HG03558 (cell line): ENCODE results near the gene LRRK2.
"Not testable (repeated sequence)": the region's sequence is repeated elsewhere in the genome, so short reads cannot be mapped to it uniquely, and the experiment has no call there.

Source experiments
- ATAC-seq: cut with Tn5 transposase; IDR thresholded peaks from one replicate; pipeline ENCODE4 v1.9.1; 2021; ENCODE audit warnings: moderate number of reproducible peaks; ENCODE audit not compliant: unreplicated experiment; ENCODE audit errors: extremely low read depth

LRRK2 gene

DNA sequence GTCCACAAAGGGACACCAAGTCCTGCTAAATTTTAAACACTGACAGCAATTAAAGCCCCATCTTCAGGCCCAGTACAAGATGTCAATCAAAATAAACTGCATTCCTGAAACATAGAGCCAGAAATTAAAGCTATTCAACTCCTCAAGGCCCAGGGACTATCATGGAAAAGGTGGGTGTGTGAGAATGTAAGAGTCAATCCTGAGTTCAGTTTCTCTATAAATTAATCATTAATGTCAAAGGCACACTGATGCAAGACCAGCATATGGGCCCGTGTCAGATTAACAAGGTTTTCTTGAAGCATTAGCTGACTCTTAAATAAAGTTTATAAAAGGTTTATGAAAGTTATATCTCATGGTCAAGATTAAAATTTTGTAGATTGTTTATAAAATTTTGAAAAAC, 13.6 kb upstream of the LRRK2 start:
- ATAC-seq = not testable (repeated sequence)

DNA sequence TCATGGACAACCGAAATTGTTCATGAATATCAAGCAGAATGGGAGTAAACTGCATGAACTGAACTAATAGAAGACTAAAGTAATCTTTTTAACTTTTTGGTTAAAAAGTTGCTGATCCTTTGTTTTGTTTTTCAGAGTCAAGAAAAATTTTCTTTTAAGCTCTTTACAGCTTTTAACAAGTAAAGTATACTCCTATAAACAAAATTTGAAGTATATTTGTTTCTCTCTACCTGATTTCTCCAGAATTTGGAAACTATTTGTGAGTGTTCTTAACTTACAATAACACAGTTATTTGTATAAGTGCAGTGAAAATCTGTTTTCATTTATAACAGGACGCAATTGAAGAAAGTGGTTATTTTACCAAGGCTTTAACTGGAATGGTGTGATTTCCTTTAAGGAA, 12.2 kb upstream of the LRRK2 start:
- no peak for ATAC-seq

DNA sequence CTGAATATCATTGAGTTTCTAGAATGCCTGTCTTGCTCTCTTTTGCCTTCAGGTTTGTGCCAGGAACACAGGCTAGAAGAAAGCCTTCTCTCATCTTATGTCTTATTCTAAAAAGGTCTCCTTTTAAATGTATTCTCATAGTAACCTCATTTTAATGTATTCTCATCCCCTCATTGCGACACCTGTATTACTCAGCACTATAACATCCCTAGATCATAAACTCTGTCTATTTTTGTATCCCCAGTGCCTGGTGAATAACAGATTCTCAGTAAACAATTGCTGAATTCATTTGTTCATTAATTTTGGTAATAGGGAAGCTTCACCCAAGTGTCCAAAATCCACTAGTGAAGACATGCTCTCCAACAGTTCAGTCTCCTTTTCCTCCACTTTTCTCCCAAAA, 8.8 kb upstream of the LRRK2 start:
- no peak for ATAC-seq

DNA sequence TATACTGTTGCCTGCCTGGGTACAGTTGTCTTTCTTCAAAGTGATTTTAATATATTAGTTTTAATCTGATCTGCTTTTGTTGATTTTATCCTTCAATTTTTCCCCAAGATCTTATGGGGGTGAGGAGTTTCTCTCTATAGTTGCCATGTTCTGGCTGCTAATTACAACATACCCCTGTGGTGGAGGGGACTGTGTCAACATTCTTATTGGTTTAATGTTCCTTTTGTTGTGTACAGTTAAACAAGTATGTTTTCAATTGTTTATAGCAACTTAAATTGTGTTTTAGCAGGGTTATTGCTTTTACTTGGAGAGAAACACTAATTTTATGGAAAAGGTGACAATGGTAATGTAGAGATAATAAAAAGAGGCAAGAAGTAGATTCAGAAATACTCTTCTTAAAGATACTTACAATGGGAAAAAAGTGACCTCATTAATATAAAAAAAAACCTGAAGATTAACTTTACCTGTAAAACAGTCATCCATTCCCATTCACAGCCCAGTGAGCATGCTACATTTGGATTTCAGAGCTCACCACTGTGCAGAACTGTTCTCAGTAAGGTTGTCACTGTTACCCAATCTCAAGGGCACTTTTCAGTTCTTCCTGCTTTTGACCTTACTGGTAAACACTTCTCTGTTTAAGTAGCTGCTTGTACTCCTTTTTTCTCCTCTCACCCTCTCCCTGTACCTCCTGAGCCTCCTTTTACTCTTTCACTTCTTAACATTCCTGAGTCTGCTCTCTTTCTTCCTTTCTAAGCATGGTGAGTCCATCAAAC, 8.1 kb upstream of the LRRK2 start:
- ATAC-seq = no peak

DNA sequence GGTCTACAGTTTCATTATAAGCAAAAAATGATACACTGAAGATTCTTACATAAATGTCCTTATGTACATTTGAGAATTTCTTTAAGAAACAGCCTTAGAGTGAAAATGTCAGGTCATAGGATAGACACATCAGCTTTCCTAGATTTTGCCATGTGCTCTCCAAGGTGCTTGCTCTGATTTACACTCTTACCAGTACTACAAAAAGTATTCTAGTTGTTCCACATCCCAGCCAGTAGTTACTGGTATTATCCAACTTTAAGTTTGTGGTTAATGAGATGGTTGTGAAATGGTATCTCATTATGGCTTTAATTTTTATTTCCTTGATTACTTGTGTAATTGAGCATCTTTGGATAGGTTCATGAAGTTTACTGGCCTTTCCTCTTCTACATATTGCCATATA, 5.0 kb upstream of the LRRK2 start:
- no peak for ATAC-seq

DNA sequence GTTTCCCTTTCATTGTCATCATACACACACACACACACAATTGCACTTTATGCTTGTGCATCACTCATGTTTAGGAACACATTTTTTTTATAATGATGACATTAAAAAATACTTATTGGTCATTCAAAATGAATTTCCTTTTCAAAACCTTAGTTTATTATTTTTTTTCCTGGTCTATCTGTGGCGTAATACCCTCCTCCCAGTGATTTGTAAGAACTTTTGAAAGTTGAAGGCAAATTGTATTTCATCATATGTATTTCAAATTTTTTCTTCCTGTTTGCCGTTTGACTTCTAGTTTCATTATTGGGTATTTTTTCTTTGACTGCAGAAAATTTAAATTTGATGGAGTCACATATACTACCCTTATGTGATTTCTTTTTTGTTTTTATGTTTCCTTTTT, 2.5 kb upstream of the LRRK2 start:
- no peak for ATAC-seq

DNA sequence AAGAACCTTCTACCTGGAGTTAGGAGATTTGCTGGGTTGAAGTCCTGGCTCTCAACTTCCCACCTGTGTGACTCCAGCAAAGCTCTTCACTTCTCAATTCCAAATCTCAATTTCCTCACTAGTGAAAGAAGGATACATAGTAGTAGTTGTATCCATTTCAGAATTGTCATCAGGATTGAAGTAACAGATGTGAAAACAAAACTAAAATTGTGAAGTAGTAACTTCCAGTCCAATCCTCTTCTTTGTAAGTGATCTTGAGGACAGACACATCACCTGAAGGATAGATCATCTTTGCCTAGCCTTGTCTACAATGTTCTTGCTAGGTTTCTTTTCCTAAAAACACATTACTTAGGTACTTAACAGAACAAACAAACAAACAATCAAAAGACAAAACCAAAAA, 1.2 kb upstream of the LRRK2 start:
- ATAC-seq = no peak

DNA sequence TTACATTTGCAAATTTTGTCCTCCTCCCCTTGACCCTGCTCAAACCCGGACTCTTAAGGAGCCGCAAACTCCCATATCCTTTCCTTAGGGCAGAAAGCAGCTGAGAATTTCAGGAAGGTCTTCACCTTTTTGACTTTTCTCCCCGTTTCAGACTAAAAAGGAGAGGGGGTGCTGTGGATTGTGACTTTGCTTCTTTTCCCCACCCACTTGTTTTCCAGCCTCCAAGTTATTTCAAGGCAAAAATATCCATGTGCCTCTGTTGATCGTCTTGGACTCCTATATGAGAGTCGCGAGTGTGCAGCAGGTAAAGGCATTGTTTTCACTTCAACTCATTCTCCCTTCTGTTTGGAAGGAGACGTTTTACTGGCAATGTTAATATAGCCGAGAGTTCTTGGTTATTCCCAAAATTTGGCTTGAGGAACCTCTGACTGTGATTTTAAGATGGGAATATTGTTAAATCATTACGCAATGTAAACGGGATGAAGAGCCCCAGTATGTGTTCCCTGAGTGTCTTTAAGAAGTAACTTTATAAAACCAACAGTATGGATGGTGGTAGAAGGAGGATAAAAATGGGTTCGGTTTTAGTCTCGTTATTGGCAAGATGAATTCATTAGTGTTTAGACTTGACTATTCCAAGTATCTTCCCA, 663 bp downstream of the LRRK2 start:
- no peak for ATAC-seq

DNA sequence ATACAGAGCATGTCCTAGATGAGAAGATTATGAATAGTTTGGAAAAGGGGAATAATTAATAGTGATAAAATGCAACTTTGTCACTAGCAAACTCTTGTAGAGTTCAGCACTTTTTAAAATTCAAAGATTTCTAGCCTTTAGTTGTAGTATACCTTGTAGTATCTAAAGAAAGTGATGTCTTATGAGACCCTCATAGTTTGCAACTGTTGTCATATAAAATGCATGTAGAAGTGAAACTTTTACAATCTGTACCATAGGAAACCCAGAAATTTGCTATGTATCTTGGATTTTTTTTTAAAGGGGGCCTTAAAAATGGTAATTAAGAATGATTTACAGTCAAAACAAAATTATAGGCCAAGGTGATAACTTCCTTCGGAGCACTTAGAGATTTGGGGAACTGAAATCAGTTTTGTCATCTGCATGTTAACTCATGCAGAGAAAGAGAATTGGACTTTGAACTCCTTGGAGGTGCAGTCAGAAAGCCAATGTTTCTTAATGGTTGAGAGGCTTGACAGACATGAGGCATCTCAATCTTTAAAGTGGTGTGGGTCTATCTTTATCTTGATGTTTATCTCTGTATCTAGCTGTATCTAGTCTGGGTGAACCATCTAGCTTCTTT, 1.3 kb downstream of the LRRK2 start:
- peak; percentile 69 for ATAC-seq

DNA sequence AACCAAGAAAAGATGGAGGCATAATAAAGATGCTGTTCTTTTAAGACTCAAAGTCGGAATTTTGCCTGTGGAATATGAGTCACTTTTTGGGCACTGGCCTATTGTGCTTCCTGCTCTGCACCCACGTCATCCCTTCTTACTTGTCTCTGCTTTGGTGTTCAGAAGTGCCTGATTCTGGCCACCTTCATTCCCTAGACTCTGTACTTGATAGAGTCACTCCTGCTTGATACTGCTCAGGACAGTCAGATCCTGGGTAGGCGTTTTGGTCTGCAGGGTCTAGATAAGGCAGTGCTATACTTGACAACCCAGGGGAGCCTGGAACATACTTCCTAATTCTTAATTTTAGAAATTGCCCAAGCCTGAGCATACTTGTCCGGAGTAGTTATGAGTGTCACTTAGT, 1.9 kb downstream of the LRRK2 start:
- ATAC-seq = no peak

DNA sequence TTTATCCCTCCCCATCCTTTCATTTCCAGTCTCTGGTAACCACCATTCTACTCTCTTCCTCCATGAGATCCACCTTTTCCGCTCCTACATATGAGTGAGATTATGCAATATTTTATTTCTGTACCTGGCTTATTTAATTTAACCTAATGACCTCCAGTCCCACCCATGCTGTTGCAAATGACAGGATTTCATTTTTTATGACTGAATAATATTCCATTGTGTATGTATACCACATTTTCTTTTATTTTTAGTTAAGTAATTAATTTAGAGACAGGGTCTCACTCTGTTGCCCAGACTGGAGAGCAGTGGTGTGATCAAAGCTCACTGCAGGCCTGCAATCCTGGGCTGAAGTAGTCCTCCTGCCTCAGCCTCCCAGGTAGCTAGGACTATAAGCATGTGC, 2.6 kb downstream of the LRRK2 start:
- ATAC-seq = no peak

DNA sequence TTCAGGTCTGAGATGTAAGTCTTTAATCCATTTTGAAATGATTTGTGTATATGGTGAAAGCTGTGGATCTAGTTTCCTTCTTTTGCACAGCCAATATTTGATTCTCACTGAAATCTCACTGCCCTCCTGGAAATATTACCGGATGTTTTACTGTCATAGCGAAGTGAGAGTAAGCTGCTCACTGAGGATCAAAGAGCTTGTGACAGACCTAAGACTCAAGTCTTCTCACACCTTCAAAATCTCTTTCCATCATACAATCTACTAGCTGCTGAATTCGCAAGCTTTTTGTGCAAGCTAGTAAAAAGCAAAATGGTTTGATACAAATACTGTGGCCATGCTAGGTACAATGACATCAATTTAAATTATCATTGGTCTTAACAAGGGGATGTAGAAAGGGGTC, 3.9 kb downstream of the LRRK2 start:
- no peak for ATAC-seq

DNA sequence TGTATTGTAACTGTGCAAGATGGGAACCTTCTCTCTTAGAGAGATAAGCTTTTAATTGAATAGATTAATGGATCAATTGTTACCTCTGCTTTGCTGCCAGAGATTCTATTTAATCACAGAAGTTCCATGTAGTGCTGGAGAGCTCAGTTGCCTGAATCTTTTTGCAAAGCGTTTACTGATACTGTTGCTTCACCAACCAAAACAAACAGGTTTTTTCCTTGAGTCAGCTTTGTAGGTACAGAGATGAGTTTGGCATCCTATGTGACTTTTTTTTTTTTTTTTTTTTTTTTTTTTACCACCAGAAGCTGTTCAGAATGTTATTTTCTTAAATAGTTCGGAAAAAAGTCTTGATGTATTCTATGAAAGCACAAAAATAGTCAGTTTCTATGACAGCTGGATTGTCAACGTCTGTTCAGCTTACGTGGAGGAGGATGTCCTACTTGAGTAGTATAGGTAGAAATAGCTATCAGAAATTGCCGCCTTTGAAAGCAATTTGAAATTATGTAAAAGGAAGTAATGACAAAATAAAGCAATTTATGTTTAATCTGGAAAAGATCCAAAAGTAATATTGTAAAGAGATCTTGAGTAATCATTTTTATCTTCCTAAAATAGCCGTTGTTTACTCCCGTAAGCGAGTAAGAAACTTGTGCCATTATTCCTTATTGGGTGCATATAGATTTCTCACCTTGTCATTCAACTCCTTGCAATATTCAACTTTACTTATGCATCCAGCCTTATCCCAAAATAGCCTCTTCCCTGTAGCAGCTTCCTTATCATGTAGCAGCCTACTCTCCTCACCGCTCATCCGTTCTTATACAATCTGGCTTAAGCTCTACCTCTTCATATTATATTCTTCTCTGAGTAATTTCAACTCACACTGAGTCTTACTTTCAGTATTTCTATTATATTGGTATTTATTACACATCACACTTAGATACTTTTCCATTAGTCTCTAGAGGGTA, 5.2 kb downstream of the LRRK2 start:
- ATAC-seq = no peak

DNA sequence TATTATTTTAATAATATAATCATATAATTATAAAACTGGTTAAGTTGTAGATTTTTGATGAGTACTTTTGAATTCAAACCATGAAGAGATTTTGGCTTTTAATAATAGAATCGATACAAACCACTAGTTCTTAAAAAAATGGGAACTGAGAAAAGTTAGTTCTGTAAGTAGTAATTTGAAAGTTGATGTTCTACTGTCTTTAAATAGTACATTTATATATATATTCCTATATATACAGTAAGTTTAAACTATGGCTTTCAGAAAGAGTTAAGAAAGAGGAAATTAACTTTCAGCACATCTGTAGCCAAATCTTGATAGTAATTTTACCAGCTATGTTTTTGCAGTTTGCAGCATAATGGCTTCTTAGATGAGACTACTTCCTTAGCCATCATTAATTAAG, 7.8 kb downstream of the LRRK2 start:
- ATAC-seq = no peak

DNA sequence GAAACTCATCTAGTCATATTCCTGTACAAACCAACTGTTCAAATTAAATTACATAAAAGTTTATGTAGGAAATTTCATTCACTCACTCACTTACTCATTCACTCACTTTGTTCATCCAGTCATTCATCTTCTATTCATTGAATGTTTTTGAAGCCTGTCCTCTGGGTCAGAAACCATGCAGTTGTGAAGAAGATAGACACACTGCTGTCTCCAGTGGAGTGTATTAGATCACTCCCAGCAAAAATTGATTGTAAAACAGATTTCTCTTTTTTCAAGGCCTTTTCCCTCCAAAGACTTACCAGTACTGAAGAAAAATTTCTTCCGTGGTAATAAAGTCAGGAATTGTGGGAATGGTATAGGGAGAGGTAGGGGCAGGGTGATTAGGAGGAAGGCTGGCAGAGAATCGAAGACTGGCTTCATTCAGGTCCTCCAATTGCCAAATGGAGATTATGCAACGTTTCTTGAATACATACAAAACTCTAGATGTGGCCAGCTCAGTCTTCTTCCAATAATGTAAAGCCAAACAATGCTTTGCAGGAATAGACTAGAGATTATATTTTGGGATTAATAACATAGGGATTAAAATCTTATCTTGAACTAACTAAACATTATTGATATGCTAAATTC, 9.1 kb downstream of the LRRK2 start:
- ATAC-seq = no peak

DNA sequence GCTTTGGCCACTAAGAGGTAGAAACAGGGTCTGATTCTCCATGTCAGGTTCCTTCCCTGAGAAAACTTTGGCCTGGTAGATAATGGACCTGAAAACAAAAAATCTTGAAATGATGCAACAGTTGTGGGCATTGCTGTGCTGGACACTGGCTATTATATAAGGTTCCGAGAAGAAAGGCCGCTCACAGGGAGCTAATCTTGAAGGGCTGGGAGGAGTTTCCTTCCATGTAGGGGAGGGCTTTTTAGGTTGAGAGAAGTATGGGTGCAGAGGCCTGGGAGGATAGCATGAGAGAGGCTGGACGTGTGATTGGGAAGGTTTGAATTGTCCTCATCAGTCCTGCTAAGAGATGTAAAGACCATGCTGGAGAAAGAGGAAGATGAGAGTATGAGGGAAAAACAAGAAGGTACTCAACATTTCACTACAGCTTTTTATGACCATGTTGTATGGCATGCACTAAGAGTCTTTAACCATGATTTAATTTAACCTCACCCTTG, 11.6 kb downstream of the LRRK2 start:
- no peak for ATAC-seq

DNA sequence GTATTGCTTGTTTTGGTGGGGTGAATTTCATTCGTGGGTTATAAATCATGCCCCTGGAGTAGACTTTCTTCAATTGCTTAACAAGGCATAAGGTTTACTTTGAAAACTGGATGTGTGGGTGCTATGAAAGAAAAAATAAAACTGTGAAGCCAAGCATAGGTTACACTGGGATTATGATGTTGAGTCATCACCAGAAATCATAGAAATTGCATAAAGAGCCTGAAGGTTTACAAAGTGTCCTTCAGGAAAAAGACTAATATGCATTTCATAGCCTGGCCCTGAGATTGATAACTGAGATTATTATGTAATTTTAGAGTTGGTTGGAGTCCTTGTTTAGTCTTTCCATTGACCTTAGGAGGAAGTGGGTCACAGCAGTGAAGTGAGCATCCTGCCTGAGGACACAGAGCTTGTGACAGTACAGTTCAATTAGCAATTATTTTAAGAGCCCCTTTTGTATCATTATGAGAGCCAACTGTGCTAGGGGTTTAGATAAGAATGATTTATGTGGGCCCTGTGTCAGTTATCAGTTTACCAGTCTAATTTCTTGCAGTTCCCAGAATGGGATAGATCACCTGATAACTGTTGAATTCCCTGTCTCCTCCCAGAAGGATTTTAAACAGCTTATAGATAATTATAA, 13.6 kb downstream of the LRRK2 start:
- no peak for ATAC-seq

DNA sequence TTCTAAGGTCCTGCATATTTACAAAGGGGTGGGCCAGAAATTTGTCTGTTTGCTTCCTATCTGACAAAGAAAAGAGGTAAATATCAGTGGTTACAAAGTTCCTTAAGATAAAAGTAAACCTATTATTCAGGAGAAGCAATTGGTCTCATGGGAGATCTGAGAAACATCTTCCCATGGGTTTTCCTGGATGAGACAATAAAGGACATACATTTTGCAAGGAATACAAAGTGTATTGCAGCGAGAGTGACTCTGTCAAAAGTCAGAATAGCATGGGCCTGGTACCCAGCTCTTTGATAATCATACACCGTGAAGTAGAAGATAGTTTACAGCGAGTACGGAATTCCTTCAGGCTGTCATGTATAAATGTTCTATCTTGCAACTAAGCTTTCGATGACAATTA, 14.2 kb downstream of the LRRK2 start:
- ATAC-seq = no peak

DNA sequence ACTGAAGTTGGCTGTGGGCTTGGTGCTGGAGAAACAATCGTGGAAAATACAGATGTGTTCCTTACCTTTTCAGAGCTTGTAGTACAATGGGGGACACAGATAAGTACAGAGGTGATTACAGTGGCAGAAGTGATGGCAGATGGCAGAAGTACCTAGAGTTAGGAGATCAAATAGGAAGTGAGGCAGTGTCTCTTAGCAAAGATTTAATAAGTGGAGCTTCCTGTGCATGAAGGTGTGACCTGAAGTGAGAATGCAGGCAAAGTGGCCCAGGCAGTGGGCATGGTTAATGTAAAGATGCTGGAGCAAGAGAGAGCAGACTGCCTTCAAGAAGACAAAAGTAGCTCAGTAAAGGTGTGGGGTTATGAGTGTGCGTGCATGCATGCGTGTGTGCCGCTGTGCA, 16.0 kb downstream of the LRRK2 start:
- ATAC-seq = no peak

DNA sequence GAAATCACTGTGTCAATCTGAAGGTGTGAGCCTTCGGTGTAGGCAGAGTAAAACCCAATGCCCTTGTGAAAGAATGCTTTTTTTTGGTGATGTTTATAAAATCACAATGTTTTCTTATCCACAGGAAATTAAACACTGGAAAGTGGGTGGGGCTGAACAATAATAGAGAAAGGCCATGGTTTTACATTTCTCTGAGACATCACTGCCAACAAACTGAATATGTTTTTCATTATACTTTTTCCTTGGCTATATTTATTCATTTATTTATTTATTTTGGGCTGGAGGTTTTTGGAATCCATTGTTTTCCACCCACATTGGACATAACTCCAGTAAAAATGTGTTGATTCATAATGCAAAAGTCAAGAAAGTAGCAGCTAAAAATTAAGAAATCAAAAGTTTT, 16.9 kb downstream of the LRRK2 start:
- ATAC-seq = no peak
